ENCODE data around the gene GLRX5.

GLRX5 gene

DNA sequence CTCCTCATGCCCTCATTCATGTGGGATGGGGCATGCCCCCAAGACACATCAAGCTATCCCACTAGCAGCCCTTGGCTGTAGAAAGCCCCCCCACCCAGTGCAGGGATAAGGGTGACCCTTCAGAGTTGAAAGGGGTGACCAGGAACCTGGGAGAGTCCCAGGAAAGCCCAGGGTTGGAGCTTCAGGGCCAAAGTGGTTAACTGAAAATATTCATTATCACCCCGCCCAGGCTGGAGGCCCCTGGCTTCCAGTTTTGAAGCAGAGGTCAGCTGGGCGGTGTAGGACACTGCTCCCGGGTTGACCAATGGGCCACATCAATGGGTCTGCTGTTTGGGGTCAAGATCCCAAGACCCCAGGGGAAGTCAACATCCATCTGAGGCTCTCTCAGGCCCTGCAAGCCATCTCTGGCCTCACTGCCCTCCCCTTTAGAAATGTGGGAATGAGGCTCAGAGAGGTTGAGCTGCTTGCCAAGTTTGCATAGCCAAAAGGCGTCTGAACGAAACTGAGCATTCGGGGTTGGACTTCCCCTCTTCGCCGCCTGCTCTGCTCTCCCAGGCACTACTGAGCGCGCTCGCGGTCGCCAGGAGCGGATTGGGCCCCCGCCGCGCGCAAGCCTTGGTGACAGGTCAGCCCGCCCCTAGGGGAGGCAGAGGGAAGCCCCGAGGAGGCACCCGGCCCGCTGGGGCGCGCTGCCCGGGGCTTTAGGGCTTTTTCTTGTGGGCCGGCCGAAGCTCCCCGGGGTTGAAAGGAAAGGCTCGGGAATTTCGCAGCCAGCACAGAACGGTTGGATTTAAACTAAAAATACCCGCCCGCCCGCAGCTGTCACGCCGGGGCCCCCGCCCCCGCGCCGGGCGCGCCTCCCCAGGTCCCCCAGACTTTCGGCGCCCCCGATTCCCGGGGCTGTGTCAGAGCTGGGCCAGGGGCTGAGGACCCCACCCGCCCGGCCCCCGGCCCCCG is 19.0 kb upstream of the GLRX5 start:
- no peaks in the 10 kb centered on the region for H3K9me3 ChIP-seq (ENCODE audit: control insufficient read depth in 2 of 2, low read length in 2 of 2)
- peaks cover 36 to 40% of the 10 kb centered on the region in 2 donors for H3K4me1 ChIP-seq (ENCODE audit: control insufficient read depth in 2 of 2, insufficient read depth in 2 of 2, low read length in 2 of 2)

DNA sequence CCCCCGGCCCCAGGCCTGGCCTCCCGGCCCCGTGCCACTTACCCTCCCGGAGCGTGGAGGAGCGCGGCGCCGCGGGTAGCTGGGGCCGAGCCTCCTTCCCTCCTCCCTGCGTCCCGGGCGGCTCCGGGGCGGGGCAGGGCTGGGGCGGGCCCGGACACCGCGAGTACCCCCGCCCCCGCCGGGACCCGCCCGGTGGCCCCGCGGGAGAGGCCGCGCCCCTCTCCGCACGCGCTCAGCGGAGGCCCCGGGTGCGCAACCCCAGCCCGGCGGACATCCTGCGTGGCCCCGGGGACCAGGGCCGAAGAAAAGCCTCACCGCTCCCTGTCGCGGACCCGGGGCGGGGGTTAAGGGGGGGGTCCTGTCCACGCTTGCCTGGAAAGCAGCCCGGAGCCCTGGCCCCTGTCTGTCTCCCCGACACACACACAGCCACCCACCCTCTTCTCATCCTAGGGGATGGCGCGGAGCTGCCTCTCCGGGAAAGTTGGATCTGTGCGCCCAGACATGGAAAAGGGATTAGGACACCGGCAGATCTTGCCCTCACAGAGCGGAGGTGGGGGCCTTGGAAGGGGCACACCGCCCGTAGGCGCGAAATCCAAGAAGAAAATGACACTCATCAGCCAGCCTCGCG is 18.2 kb upstream of the GLRX5 start, which contains the start of gene SYNE3:
Gene SYNE3 (minus strand): TSS at position 97 of the 628 bp plus-strand sequence. CDS start 40,829 bp downstream, outside the sequence.
- H3K36me3 ChIP-seq (ENCODE audit: control insufficient read depth in 2 of 2, insufficient read depth in 2 of 2, low read length in 2 of 2) = no peaks in the 10 kb centered on the region
- no peaks in the 10 kb centered on the region for H3K27me3 ChIP-seq (ENCODE audit: control insufficient read depth in 2 of 2, insufficient read depth in 2 of 2, low read length in 2 of 2)
- H3K9me3 ChIP-seq (ENCODE audit: control insufficient read depth in 2 of 2, low read length in 2 of 2) = no peaks in the 10 kb centered on the region
- H3K4me1 ChIP-seq (ENCODE audit: control insufficient read depth in 2 of 2, insufficient read depth in 2 of 2, low read length in 2 of 2) = peaks cover 36 to 40% of the 10 kb centered on the region in 2 donors
- H3K27ac ChIP-seq (ENCODE audit: low read depth in 2 of 2, low read length in 2 of 2) = peak within 1 kb of the TSS; percentile 77 to 82
- peak within 1 kb of the TSS; percentile 66 to 82 for H3K4me3 ChIP-seq (ENCODE audit: low read length in 2 of 2)
- H3K9ac ChIP-seq (ENCODE audit: low read depth in 1 of 2, low read length in 2 of 2) = peak within 1 kb of the TSS; percentile 58 to 67

More for the DNA sequence above, 19.0 kb upstream of the GLRX5 start:
- Histone ChIP-seq H3K27me3 (ENCODE audit: control insufficient read depth in 2 of 2, insufficient read depth in 2 of 2, low read length in 2 of 2) (no peaks in the 10 kb centered on the region), H3K27ac (ENCODE audit: low read depth in 2 of 2, low read length in 2 of 2) (peak overlapping the region; percentile 46 to 65), H3K36me3 (ENCODE audit: control insufficient read depth in 2 of 2, insufficient read depth in 2 of 2, low read length in 2 of 2) (no peaks in the 10 kb centered on the region), H3K9ac (ENCODE audit: low read depth in 1 of 2, low read length in 2 of 2) (peak overlapping the region; percentile 58 to 67), H3K4me3 (ENCODE audit: low read length in 2 of 2) (peak overlapping the region; percentile 66 to 82)

DNA sequence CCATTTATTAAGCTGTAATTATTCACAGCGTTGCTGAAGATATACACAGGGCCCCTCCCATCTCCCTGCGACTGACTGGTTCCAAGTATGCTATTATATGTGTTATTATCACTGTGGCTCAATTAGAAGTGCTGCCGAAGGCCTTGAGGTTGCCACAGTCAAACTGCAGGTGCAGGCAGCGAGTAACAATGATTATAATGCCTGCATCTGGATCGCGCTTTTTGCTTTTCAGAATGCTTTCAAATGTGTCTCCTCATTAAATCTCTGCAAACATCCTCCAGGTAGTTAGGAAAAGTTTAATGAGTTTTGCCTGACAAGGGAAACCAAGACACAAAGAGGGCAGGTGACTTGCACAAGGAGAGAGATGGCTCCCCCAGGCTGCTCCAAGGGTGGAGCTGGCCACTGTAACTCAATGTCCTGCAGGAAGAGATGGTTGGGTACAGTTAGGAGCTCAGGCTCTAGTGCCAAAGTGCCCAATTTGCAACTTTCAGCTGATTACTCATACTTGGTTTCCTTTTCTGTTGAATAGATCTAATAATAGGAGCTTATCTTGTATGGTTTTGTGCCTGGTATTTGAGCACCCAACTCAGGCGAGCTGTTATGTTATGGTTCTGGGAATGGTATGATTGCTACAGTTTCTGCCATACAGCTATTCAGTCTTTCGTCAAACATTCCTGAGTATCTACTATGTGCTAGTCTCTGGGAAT is 16.7 kb upstream of the GLRX5 start:
- Histone ChIP-seq H3K36me3 (ENCODE audit: control insufficient read depth in 2 of 2, insufficient read depth in 2 of 2, low read length in 2 of 2) (no peaks in the 10 kb centered on the region), H3K9me3 (ENCODE audit: control insufficient read depth in 2 of 2, low read length in 2 of 2) (no peaks in the 10 kb centered on the region), H3K4me1 (ENCODE audit: control insufficient read depth in 2 of 2, insufficient read depth in 2 of 2, low read length in 2 of 2) (peaks cover 41 to 44% of the 10 kb centered on the region in 2 donors), H3K27me3 (ENCODE audit: control insufficient read depth in 2 of 2, insufficient read depth in 2 of 2, low read length in 2 of 2) (no peaks in the 10 kb centered on the region), H3K4me3 (ENCODE audit: low read length in 2 of 2) (peak overlapping the region; percentile 6 to 11), H3K9ac (ENCODE audit: low read depth in 1 of 2, low read length in 2 of 2) (no peak overlapping the region), H3K27ac (ENCODE audit: low read depth in 2 of 2, low read length in 2 of 2) (peak overlapping the region; percentile 53 to 82)

DNA sequence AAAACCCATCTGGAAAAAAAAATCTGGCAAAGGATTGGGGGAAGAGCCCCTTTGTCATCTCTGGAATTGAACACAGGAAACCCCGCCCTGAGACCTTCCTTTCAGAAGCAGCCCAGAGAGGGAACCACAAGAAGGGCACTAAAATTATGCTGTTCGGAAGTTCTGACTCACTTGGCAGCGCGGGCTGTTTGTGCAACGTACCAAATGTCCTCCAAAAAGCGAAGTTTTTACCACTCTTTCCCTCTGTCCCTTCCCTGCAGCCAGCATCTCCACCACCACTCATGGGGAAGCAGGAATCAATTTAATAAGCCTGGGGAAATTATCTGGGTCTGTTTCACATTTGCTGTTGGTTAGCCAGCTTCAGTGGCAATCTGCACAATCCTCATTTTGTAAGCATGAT is 15.2 kb upstream of the GLRX5 start:
- H3K27me3 ChIP-seq (ENCODE audit: control insufficient read depth in 2 of 2, insufficient read depth in 2 of 2, low read length in 2 of 2) = no peaks in the 10 kb centered on the region
- H3K27ac ChIP-seq (ENCODE audit: low read depth in 2 of 2, low read length in 2 of 2) = peak overlapping the region; percentile 39 to 41
- H3K9ac ChIP-seq (ENCODE audit: low read depth in 1 of 2, low read length in 2 of 2) = no peak overlapping the region
- H3K36me3 ChIP-seq (ENCODE audit: control insufficient read depth in 2 of 2, insufficient read depth in 2 of 2, low read length in 2 of 2) = no peaks in the 10 kb centered on the region
- H3K4me3 ChIP-seq (ENCODE audit: low read length in 2 of 2) = peak overlapping the region in 1 of 2 donors; percentile 29
- H3K4me1 ChIP-seq (ENCODE audit: control insufficient read depth in 2 of 2, insufficient read depth in 2 of 2, low read length in 2 of 2) = peaks cover 51% of the 10 kb centered on the region in 2 donors
- H3K9me3 ChIP-seq (ENCODE audit: control insufficient read depth in 2 of 2, low read length in 2 of 2) = no peaks in the 10 kb centered on the region

DNA sequence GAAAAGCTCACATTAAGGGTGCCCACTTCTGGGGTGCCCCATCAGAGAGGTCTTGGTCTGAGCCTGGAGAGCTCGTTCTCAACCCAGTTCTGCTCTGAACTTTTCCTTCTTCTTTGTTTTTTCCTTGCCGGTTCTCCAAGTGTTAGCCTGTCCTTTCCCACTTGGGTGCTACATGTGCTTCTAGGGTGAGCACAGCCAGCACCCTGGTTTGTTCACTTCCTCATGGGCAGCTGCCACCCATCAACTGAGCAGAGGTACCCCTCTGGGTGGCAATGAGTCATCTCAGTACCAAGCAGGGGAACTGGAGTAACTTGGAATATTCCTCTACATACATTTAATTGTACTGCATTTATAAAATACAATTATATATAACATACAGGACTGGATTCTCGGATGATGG is 14.5 kb upstream of the GLRX5 start:
- Histone ChIP-seq H3K27ac (ENCODE audit: low read depth in 2 of 2, low read length in 2 of 2) (peak overlapping the region; percentile 36 to 39), H3K9me3 (ENCODE audit: control insufficient read depth in 2 of 2, low read length in 2 of 2) (no peaks in the 10 kb centered on the region), H3K27me3 (ENCODE audit: control insufficient read depth in 2 of 2, insufficient read depth in 2 of 2, low read length in 2 of 2) (no peaks in the 10 kb centered on the region), H3K36me3 (ENCODE audit: control insufficient read depth in 2 of 2, insufficient read depth in 2 of 2, low read length in 2 of 2) (no peaks in the 10 kb centered on the region), H3K4me3 (ENCODE audit: low read length in 2 of 2) (no peak overlapping the region), H3K4me1 (ENCODE audit: control insufficient read depth in 2 of 2, insufficient read depth in 2 of 2, low read length in 2 of 2) (peaks cover 44 to 45% of the 10 kb centered on the region in 2 donors), H3K9ac (ENCODE audit: low read depth in 1 of 2, low read length in 2 of 2) (no peak overlapping the region)

DNA sequence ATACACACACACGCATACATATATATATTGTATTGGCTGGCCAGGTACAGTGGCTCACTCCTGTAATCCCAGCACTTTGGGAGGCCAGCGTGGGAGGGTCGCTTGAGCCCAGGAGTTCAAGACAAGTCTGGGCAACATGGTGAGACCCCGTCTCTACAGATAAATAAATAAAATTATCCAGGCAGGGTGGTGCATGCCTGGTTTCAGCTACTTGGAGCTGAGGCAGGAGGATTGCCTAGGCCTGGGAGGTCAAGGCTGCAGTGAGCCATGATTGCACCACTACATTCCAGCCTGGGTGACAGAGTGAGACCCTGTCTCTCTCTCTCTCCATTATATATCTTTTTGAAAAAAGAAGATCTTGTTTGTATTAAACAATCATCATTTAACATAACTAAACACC is 13.8 kb upstream of the GLRX5 start:
- H3K36me3 ChIP-seq (ENCODE audit: control insufficient read depth in 2 of 2, insufficient read depth in 2 of 2, low read length in 2 of 2) = no peaks in the 10 kb centered on the region
- peaks cover 39% of the 10 kb centered on the region in 2 donors for H3K4me1 ChIP-seq (ENCODE audit: control insufficient read depth in 2 of 2, insufficient read depth in 2 of 2, low read length in 2 of 2)
- H3K4me3 ChIP-seq (ENCODE audit: low read length in 2 of 2) = no peak overlapping the region
- H3K9me3 ChIP-seq (ENCODE audit: control insufficient read depth in 2 of 2, low read length in 2 of 2) = no peaks in the 10 kb centered on the region
- no peaks in the 10 kb centered on the region for H3K27me3 ChIP-seq (ENCODE audit: control insufficient read depth in 2 of 2, insufficient read depth in 2 of 2, low read length in 2 of 2)
- H3K27ac ChIP-seq (ENCODE audit: low read depth in 2 of 2, low read length in 2 of 2) = no peak overlapping the region
- no peak overlapping the region for H3K9ac ChIP-seq (ENCODE audit: low read depth in 1 of 2, low read length in 2 of 2)

DNA sequence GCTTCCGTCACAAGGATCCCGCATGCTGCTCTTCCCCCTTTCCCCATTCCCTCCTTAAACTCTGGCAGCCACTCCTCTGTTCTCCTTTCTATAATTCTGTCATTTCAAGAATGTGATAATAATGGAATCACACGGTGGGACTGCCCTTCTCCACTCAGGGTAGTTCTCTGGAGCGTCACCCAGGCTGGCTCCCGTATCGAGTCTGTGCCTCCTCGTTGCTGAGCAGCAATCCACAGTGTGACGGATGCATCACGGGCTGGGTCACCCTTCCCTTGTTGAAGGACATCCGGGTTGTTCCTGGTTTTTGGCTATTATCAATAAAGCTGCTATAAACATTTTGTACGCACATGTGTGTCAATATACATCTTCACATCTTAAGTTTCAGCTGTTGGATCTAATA is 12.7 kb upstream of the GLRX5 start:
- Histone ChIP-seq H3K9me3 (ENCODE audit: control insufficient read depth in 2 of 2, low read length in 2 of 2) (no peaks in the 10 kb centered on the region), H3K36me3 (ENCODE audit: control insufficient read depth in 2 of 2, insufficient read depth in 2 of 2, low read length in 2 of 2) (no peaks in the 10 kb centered on the region), H3K4me3 (ENCODE audit: low read length in 2 of 2) (no peak overlapping the region), H3K4me1 (ENCODE audit: control insufficient read depth in 2 of 2, insufficient read depth in 2 of 2, low read length in 2 of 2) (peaks cover 35 to 42% of the 10 kb centered on the region in 2 donors), H3K9ac (ENCODE audit: low read depth in 1 of 2, low read length in 2 of 2) (no peak overlapping the region), H3K27me3 (ENCODE audit: control insufficient read depth in 2 of 2, insufficient read depth in 2 of 2, low read length in 2 of 2) (no peaks in the 10 kb centered on the region), H3K27ac (ENCODE audit: low read depth in 2 of 2, low read length in 2 of 2) (no peak overlapping the region)

DNA sequence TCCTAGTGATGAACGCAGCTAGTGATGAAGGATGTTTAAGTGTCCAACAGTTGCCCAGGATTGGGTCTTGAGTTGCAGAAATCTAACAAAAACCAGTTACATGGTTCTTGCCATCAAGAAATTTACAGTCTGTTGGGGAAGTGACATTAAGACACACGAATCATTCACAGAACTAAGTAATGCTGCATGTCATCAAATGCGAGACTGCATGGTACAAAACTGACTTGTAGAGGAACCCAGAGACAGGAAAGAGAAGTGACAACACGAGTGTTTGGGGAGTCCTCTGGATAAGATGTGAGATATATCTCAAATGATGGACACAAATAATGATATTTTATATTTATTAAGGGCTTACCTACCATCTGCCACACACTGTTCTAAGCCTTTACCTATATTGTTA is 12.3 kb upstream of the GLRX5 start:
- Histone ChIP-seq H3K4me3 (ENCODE audit: low read length in 2 of 2) (no peak overlapping the region), H3K9me3 (ENCODE audit: control insufficient read depth in 2 of 2, low read length in 2 of 2) (no peaks in the 10 kb centered on the region), H3K9ac (ENCODE audit: low read depth in 1 of 2, low read length in 2 of 2) (no peak overlapping the region), H3K27ac (ENCODE audit: low read depth in 2 of 2, low read length in 2 of 2) (no peak overlapping the region), H3K27me3 (ENCODE audit: control insufficient read depth in 2 of 2, insufficient read depth in 2 of 2, low read length in 2 of 2) (no peaks in the 10 kb centered on the region), H3K36me3 (ENCODE audit: control insufficient read depth in 2 of 2, insufficient read depth in 2 of 2, low read length in 2 of 2) (no peaks in the 10 kb centered on the region), H3K4me1 (ENCODE audit: control insufficient read depth in 2 of 2, insufficient read depth in 2 of 2, low read length in 2 of 2) (peaks cover 32 to 42% of the 10 kb centered on the region in 2 donors)

DNA sequence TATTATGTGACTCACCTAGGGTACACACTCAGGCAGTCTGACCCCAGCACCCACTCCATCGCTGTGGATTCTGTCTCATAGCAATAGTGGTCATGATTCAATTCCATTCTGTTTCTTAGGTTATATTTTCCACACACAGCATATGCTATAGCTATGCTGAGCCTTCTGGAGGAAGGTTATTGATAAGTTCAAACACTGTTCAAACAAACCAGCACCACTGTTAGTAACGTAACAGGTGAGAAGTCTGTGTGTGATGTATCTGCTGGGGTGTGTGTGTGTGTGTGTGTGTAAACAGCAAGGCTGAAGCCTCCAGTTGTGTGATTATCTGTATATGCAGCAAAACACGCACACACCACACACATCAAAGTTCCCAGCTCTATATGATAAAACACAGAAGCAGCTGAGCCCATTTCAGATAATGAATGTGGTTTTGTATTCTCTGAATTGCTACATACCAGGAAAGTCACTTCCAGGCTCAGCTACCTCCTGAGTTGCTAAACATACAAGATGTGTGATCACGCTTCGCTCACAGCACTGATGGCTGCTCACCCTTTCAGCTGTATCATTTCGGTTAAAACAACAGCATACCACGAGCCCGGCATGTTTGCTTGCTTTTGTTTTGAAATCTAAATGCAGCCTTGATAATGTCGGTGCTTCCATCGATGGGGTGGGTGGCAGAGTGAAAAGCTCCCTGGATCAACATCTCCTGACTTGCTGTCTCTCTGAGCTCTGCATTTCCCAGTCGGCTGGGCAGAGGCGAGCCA is 11.6 kb upstream of the GLRX5 start:
- Histone ChIP-seq H3K9ac (ENCODE audit: low read depth in 1 of 2, low read length in 2 of 2) (peak overlapping the region; percentile 10 to 36), H3K36me3 (ENCODE audit: control insufficient read depth in 2 of 2, insufficient read depth in 2 of 2, low read length in 2 of 2) (no peaks in the 10 kb centered on the region), H3K4me1 (ENCODE audit: control insufficient read depth in 2 of 2, insufficient read depth in 2 of 2, low read length in 2 of 2) (peaks cover 26 to 38% of the 10 kb centered on the region in 2 donors), H3K4me3 (ENCODE audit: low read length in 2 of 2) (peak overlapping the region; percentile 8 to 58), H3K9me3 (ENCODE audit: control insufficient read depth in 2 of 2, low read length in 2 of 2) (no peaks in the 10 kb centered on the region), H3K27ac (ENCODE audit: low read depth in 2 of 2, low read length in 2 of 2) (peak overlapping the region; percentile 49 to 54), H3K27me3 (ENCODE audit: control insufficient read depth in 2 of 2, insufficient read depth in 2 of 2, low read length in 2 of 2) (no peaks in the 10 kb centered on the region)
